Measurements from ENCODE around the gene STK33. TPM values are rescaled to one million over a fixed set of nuclear protein-coding genes. Genes with fewer than 3 reads are reported as not detected.
"Not testable (repeated sequence)": the region's sequence is repeated elsewhere in the genome, so short reads cannot be mapped to it uniquely, and the experiment has no call there.

STK33 gene
- total RNA-seq, 2 donors from 2014 or later = 1.2 to 3.2 TPM

GRCh38 chr11:8477680-8478079, 116.3 kb downstream of the STK33 start:
- DNase-seq (no peak), ATAC-seq (no peak)
- intact Hi-C loops (cut with DNase I, micrococcal nuclease) = no loop called here

- no peak for ATAC-seq
- intact Hi-C loops (cut with DNase I, micrococcal nuclease) = no loop called here
These were observed 116.9 kb downstream of the STK33 start for GRCh38 chr11:8477151-8477550.

GRCh38 chr11:8467806-8468205, 126.2 kb downstream of the STK33 start:
- intact Hi-C loops (cut with DNase I, micrococcal nuclease); DNase-seq; ATAC-seq: not testable (repeated sequence)

More at GRCh38 chr11:8477151-8477550, 116.9 kb downstream of the STK33 start:
- no peak for DNase-seq

GRCh38 chr11:8467356-8467755, 126.7 kb downstream of the STK33 start:
- DNase-seq; intact Hi-C loops (cut with DNase I, micrococcal nuclease); ATAC-seq: not testable (repeated sequence)

- DNase-seq; ATAC-seq; intact Hi-C loops (cut with DNase I, micrococcal nuclease): not testable (repeated sequence)
These were observed 127.1 kb downstream of the STK33 start for GRCh38 chr11:8466884-8467283.

- ATAC-seq = no peak
- no peak for DNase-seq
- intact Hi-C loops (cut with DNase I, micrococcal nuclease) = no loop called here
These were observed 134.2 kb downstream of the STK33 start for GRCh38 chr11:8459711-8460399.

- intact Hi-C loops (cut with DNase I, micrococcal nuclease) = no loop called here
- ATAC-seq (no peak), DNase-seq (no peak)
These were observed 151.7 kb downstream of the STK33 start for GRCh38 chr11:8442301-8442700.

- DNase-seq = no peak
- ATAC-seq = no peak
- intact Hi-C loops (cut with DNase I, micrococcal nuclease) = no loop called here
These were observed 153.4 kb downstream of the STK33 start for GRCh38 chr11:8440649-8441048.

- no peak for ATAC-seq
- DNase-seq = no peak
- intact Hi-C loops (cut with DNase I, micrococcal nuclease) = no loop called here
These were observed 164.5 kb downstream of the STK33 start for GRCh38 chr11:8429483-8429882.

- intact Hi-C loops (cut with DNase I, micrococcal nuclease) = no loop called here
- DNase-seq (no peak), ATAC-seq (no peak)
These were observed 168.0 kb downstream of the STK33 start for GRCh38 chr11:8426076-8426475.

- ATAC-seq = no peak
- DNase-seq = no peak
- intact Hi-C loops (cut with DNase I, micrococcal nuclease) = no loop called here
These were observed 178.8 kb downstream of the STK33 start for GRCh38 chr11:8415195-8415594.

GRCh38 chr11:8408151-8408941, 185.7 kb downstream of the STK33 start:
- ATAC-seq (no peak), DNase-seq (no peak)
- intact Hi-C loops (cut with DNase I, micrococcal nuclease) = no loop called here

- DNase-seq (no peak), ATAC-seq (no peak)
- intact Hi-C loops (cut with DNase I, micrococcal nuclease) = no loop called here
These were observed 190.7 kb downstream of the STK33 start for GRCh38 chr11:8403310-8403709.

- intact Hi-C loops (cut with DNase I, micrococcal nuclease) = no loop called here
- DNase-seq = no peak
- ATAC-seq = no peak
These were observed 201.1 kb downstream of the STK33 start for GRCh38 chr11:8392886-8393285.

GRCh38 chr11:8392166-8392565, 201.9 kb downstream of the STK33 start:
- intact Hi-C loops (cut with DNase I, micrococcal nuclease) = no loop called here
- ATAC-seq = no peak

GRCh38 chr11:8390851-8391612, 203.0 kb downstream of the STK33 start:
- DNase-seq (no peak), ATAC-seq (no peak)
- intact Hi-C loops (cut with DNase I, micrococcal nuclease) = no loop called here

More at GRCh38 chr11:8392166-8392565, 201.9 kb downstream of the STK33 start:
- DNase-seq = no peak

- no peak for ATAC-seq
- no peak for DNase-seq
- intact Hi-C loops (cut with DNase I, micrococcal nuclease) = no loop called here
These were observed 204.7 kb downstream of the STK33 start for GRCh38 chr11:8389029-8389996.

GRCh38 chr11:8387693-8388092, 206.3 kb downstream of the STK33 start:
- ATAC-seq = no peak
- DNase-seq = no peak
- intact Hi-C loops (cut with DNase I, micrococcal nuclease) = no loop called here
